Epithelial cell of proximal tubule (primary cell): ENCODE measurements around the gene GPA33. TPM values are rescaled to one million over a fixed set of nuclear protein-coding genes. Genes with fewer than 3 reads are reported as not detected.
A peak's percentile ranks its signal among the peaks of the same experiment; 100 is the strongest.

Source experiments
- DNase-seq: peaks from one replicate; pipeline ENCODE4 v3.0.0-alpha.2; 2011; ENCODE audit warnings: low read depth
- H3K4me3 ChIP-seq: 2 replicates; pipeline ENCODE4 v1.5.1; 2011; ENCODE audit warnings: low read depth, mild to moderate bottlenecking, low read length
- CTCF ChIP-seq: conservative IDR thresholded peaks from 2 replicates; pipeline ENCODE4 v1.5.1; 2012; ENCODE audit warnings: low read depth, mild to moderate bottlenecking, low read length
- total RNA-seq: library from RNA; depleted of rRNA; stranded (reverse); fragments of >200 nt; gene quantifications from 2 replicates; pipeline ENCODE4 v1.2.3, GENCODE V29; 2015

GPA33 gene
- total RNA-seq, 1 donor from 2014 or later = not detected

- peak; percentile 8 for TF ChIP-seq CTCF
- DNase-seq = peak; percentile 57
- no peak overlapping the region for H3K4me3 ChIP-seq
These were observed 7.6 kb downstream of the GPA33 start for GRCh38 chr1:167082511-167083027.

DNA sequence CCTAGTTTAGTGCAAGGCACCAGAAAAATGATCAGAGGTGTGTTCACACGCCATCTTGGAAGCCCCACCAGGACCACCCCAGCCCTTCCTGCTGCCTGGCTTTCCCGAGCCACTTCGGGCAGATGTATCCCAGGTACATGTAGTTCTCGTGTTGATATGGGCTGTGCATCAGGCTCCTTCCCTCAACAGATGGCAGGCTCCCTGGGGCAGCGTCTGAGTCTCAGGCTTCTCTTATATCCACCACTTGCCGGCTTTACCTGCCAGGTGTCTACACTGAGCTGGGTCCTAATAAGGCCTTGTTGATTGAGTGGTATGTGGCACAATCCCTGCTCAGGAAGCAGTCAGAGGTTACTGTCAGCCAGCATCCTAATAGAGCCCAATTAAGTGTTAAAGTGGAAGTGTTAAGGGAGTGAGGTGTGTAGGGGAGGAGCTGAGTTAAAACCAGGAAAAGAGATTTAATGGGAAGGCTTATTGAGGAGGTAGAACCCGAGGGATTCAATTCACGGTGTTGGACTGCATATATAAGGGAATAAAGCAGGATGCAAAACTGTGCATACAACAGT is 8.5 kb downstream of the GPA33 start:
- no peak for DNase-seq
- H3K4me3 ChIP-seq = no peak overlapping the region
- TF ChIP-seq CTCF = no peak

DNA sequence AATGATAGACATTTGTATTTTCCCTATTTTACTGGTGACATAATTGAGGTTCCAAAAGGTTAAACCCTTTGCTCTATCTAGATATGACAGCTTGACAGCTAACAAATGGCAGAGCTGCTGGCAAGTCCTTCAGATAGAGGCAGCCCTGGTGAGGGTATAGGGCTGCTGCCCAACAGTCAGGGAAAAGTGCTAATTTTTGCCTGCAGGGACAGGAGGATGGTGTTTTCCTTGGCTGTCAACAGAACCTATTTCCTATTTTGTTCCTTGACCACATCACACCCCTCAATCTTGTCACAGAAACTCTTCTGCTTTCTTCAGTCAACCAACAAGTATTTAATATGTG is 12.3 kb downstream of the GPA33 start:
- TF ChIP-seq CTCF = no peak
- no peak for DNase-seq
- no peak overlapping the region for H3K4me3 ChIP-seq

DNA sequence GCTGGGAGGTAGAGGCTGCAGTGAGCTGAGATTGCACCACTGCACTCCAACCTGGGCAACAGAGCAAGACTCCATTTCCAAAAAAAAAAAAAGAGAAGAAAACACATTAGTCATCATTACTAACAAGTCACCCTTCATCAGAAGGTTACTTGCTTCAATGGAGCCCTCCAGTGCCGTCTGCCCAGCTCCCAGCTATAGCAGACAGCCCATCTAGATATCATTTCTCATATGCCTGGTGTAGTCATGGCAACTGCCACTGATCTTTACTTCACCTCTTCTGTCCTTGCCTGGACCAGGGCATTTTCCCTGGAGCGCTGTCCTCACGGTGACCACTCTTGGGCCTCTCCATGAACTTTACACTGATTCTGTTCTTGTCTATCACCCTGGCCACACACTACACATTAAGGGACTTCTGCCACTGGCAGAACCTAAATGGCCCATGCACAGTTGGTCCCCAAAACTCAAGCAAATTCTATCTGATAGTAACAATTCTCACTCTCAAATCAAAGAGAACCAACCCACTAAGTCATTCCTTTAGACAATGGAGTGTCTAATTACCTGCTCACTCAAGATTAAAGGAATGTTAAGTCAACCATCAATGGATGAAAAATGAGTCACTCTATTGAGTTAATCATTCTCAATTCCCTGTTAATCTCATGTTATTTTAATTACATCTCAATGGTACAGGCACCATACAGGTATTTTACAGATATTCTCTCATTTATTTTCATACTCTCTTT is 12.9 kb downstream of the GPA33 start:
- peak; percentile 86 for DNase-seq
- no peak for TF ChIP-seq CTCF
- no peak overlapping the region for H3K4me3 ChIP-seq

DNA sequence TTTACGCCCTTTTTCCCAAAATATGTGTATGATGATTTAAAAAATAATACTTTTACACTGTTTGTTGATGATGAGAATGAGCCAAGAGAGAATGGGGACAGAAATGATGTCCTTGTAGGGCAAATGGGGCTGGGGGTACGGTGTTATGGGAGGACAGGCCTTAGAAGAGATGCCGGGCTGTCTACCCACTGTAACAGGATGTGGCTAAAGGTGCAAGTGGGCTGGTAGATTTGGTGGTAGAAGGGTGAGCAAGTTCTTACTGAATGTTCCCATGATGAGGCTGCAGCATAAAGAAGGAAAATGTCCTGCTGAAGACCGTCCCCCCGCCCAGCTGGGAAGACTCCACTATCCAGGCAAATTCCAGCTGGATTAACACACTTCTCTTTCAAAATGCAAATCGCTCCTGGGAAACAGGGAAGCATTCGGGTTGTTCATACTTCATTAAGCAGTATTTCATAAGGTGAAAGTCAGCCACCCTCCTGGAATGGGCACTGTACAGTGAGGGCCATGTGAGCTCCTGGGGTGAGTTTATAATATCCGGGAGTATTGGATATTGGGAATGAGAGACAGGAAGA is 14.0 kb downstream of the GPA33 start:
- H3K4me3 ChIP-seq = no peak overlapping the region
- DNase-seq = peak; percentile 90
- TF ChIP-seq CTCF = no peak

DNA sequence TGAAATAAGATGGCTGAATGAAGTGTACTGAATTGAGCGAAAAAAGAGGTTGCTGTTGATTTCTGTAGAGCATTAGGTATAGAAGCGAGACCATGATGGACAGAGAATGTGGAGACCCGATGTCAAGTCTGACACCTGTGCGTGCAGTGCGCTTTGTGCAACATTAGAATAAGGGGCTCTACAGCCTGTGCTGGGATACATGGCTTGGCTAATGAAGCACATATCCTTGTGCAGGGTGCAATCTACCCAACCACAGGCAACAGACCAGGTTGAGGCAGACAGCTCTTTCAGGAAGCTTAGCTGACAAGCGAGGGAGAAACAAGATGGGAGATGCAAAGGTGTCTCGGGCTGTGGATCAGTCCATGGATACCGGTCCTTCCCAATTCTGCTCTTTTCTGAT is 18.9 kb downstream of the GPA33 start:
- DNase-seq = no peak
- H3K4me3 ChIP-seq = no peak overlapping the region
- no peak for TF ChIP-seq CTCF
